GM12878 (cell line): ENCODE measurements around the gene BAG5. TPM values are rescaled to one million over a fixed set of nuclear protein-coding genes. Genes with fewer than 3 reads are reported as not detected.

ENCODE experiments used
- ATAC-seq: fragments of 200-7000 bp; cut with Tn5 transposase; 3 replicates; pipeline ENCODE4 v1.9.1; 2020; ENCODE audit warnings: mild to moderate bottlenecking, moderate library complexity
- BruUV-seq: library from RNA; stranded (reverse); fragments of 400-500 nt; replicated peaks from 2 replicates; lab custom pipeline; 2021; lab: Mats Ljungman, UMichigan
- CTCF ChIA-PET: fragments of 300-600 bp; sonication (Branson Sonifier 250); formaldehyde crosslinking; extraction: SDS; loops from one replicate; lab custom pipeline; 2021; ENCODE audit warnings: inconsistent platforms; lab: Yijun Ruan, JAX
- POLR2A ChIA-PET: fragments of 350-600 bp; formaldehyde crosslinking; extraction: SDS; loops from one replicate; lab custom pipeline; 2021; ENCODE audit warnings: inconsistent platforms; lab: Charles Lee
- RAD21 ChIA-PET: fragments of 300-600 bp; sonication (Branson Sonifier 250); formaldehyde crosslinking; loops from one replicate; lab custom pipeline; 2023; ENCODE audit warnings: antibody characterized with exemption; ENCODE audit not compliant: unreplicated experiment; lab: Charles Lee
- SMC1A ChIA-PET: fragments of 300-600 bp; sonication (Branson Sonifier 250); formaldehyde crosslinking; loops from one replicate; lab custom pipeline; 2023; ENCODE audit not compliant: unreplicated experiment, uncharacterized antibody; lab: Charles Lee
- DNase-seq: peaks from one replicate; pipeline ENCODE4 v3.0.0-alpha.2; 2011; ENCODE audit warnings: low read depth, low spot score
- FAIRE-seq: peaks from 3 replicates; lab custom pipeline; 2011; peaks lifted over from hg19 to GRCh38; lab: Jason Lieb, UNC
- H2AFZ ChIP-seq: 2 replicates; pipeline ENCODE4 v1.6.0; 2011; ENCODE audit warnings: low read depth, low read length, control low read depth; ENCODE audit not compliant: control insufficient read depth
- H3K27ac ChIP-seq: 2 replicates; pipeline ENCODE4 v1.5.1; 2011; ENCODE audit warnings: control low read depth; ENCODE audit not compliant: control insufficient read depth, insufficient read depth
- H3K27me3 ChIP-seq, 2 experiments: replicated peaks in 1 of 2; 2 replicates each; pipeline versions ENCODE4 v1.6.0 to v1.6.1; 2011; ENCODE audit warnings: low read length in 1 of 2; ENCODE audit not compliant: control insufficient read depth in 2 of 2, insufficient read depth in 2 of 2
- H3K36me3 ChIP-seq, 2 experiments: 2 replicates each; pipeline ENCODE4 v1.5.1; 2011; ENCODE audit warnings: low read length in 1 of 2; ENCODE audit not compliant: control insufficient read depth in 2 of 2, insufficient read depth in 2 of 2
- H3K4me1 ChIP-seq: 2 replicates; pipeline ENCODE4 v1.6.1; 2011; ENCODE audit warnings: mild to moderate bottlenecking, low read length, moderate library complexity, mixed read lengths; ENCODE audit not compliant: control insufficient read depth, insufficient read depth
- H3K4me2 ChIP-seq: 2 replicates; pipeline ENCODE4 v1.6.0; 2011; ENCODE audit warnings: control low read depth; ENCODE audit not compliant: control insufficient read depth, insufficient read depth
- H3K4me3 ChIP-seq: fragments of 200-600 bp; sonication (generic); 2 replicates; pipeline ENCODE4 v1.5.1; 2016
- H3K79me2 ChIP-seq: 2 replicates; pipeline ENCODE4 v1.6.0; 2011; ENCODE audit warnings: low read length; ENCODE audit not compliant: control insufficient read depth, insufficient read depth
- H3K9ac ChIP-seq: 2 replicates; pipeline ENCODE4 v1.8.0; 2011; ENCODE audit warnings: low read length, control low read depth, mixed read lengths; ENCODE audit not compliant: control insufficient read depth, insufficient read depth
- H3K9me3 ChIP-seq: replicated peaks from 3 replicates; pipeline ENCODE4 v1.5.1; 2011; ENCODE audit warnings: mild to moderate bottlenecking, low read length; ENCODE audit not compliant: control insufficient read depth, insufficient read depth
- H4K20me1 ChIP-seq: 2 replicates; pipeline ENCODE4 v1.6.0; 2011; ENCODE audit not compliant: control insufficient read depth, insufficient read depth
- BHLHE40 ChIP-seq, 2 experiments: fragments of 450-650 bp in 1 of 2; IDR thresholded peaks; 2 replicates each; pipeline ENCODE4 v1.6.1; 2011 to 2017; ENCODE audit warnings: low read depth in 2 of 2, borderline replicate concordance in 1 of 2, improper control_type of control experiment in 1 of 2, low read length in 1 of 2, mild to moderate bottlenecking in 1 of 2
- CREM ChIP-seq: IDR thresholded peaks from 2 replicates; pipeline ENCODE4 v1.6.1; 2014; ENCODE audit warnings: antibody characterized with exemption, low read depth
- ESRRA ChIP-seq: IDR thresholded peaks from 2 replicates; pipeline ENCODE4 v1.6.1; 2012; ENCODE audit warnings: mild to moderate bottlenecking, low read length, improper control_type of control experiment
- FOXK2 ChIP-seq: fragments of 450-650 bp; IDR thresholded peaks from 2 replicates; pipeline ENCODE4 v1.6.1; 2017; ENCODE audit warnings: mild to moderate bottlenecking, moderate library complexity
- HCFC1 ChIP-seq: fragments of 150-350 bp; IDR thresholded peaks from 2 replicates; pipeline ENCODE4 v1.6.1; 2014; ENCODE audit warnings: low read length
- MEF2B ChIP-seq: fragments of 450-650 bp; IDR thresholded peaks from 2 replicates; pipeline ENCODE4 v1.6.1; 2018; ENCODE audit warnings: mild to moderate bottlenecking, moderate library complexity; ENCODE audit not compliant: partially characterized antibody, poor library complexity, severe bottlenecking
- STAT3 ChIP-seq: IDR thresholded peaks from 2 replicates; pipeline ENCODE4 v1.6.1; 2011; ENCODE audit warnings: low read depth, low read length, improper control_type of control experiment
- SUZ12 ChIP-seq: fragments of 200-600 bp; sonication (generic); IDR thresholded peaks from one replicate; pipeline ENCODE4 v1.6.1; 2018; ENCODE audit warnings: antibody characterized with exemption, mild to moderate bottlenecking; ENCODE audit not compliant: unreplicated experiment
- TCF3 ChIP-seq: IDR thresholded peaks from 2 replicates; pipeline ENCODE4 v1.6.1; 2012; ENCODE audit warnings: low read depth, mild to moderate bottlenecking, low read length, borderline replicate concordance; ENCODE audit not compliant: insufficient read depth
- ZNF217 ChIP-seq: fragments of 450-650 bp; IDR thresholded peaks from 2 replicates; pipeline ENCODE4 v1.6.1; 2017; ENCODE audit warnings: antibody characterized with exemption, mild to moderate bottlenecking
- WGBS: methylation state at CpG from one replicate; pipeline ENCODE4 v1.1.6; 2016; ENCODE audit warnings: low lambda C conversion rate; ENCODE audit not compliant: insufficient replicate concordance, insufficient coverage; ENCODE audit errors: missing lambda C conversion rate; 5-methylcytosine and 5-hydroxymethylcytosine counted together
- in situ Hi-C: fragments of 300-500 bp; cut with MboI; formaldehyde crosslinking; loops from 9 replicates; pipeline ENCODE4 v1.14.3; 2018; ENCODE audit warnings: mixed read lengths
- intact Hi-C: fragments of 100-400 bp; cut with micrococcal nuclease; formaldehyde crosslinking; loops from one replicate; pipeline ENCODE4 v1.14.2; 2022; ENCODE audit not compliant: unreplicated experiment
- polyA plus RNA-seq, 11 experiments: library from polyadenylated mRNA; depleted of rRNA in 4 of 11; unstranded in 6 of 11; stranded (reverse) in 5 of 11; fragments of >200 nt; fragmentation: Nextera tagmentation in 4 of 11; fragmentation: Illumina TruSeq in 1 of 11; extraction: Ambion mirVana in 4 of 11; extraction: Trizol in 1 of 11; gene quantifications; 1 replicate in 1 of 11; 2 replicates in 10 of 11; pipeline versions ENCODE4 v1.2.1 to v1.2.3, GENCODE V29; 2011 to 2016; ENCODE audit warnings: inconsistent platforms in 2 of 11, missing spikeins in 2 of 11, low read depth in 1 of 11
- total RNA-seq, 4 experiments: library from RNA; depleted of rRNA in 3 of 4; stranded (reverse); fragments of >200 nt in 3 of 4; fragmentation: Illumina TruSeq in 1 of 4; extraction: Trizol in 1 of 4; gene quantifications; 2 replicates each; pipeline versions ENCODE4 v1.2.1 to v1.2.3, GENCODE V29; 2013 to 2021
- TF ChIP-seq, protein P1 (sequence below): fragments of 150-350 bp; IDR thresholded peaks from 2 replicates; pipeline ENCODE4 v1.6.1; 2016; ENCODE audit warnings: low read depth, low read length
- TF ChIP-seq, protein P2 (sequence below): fragments of 450-650 bp; IDR thresholded peaks from 2 replicates; pipeline ENCODE4 v1.6.1; 2017; ENCODE audit warnings: mild to moderate bottlenecking, moderate library complexity

Gene BAG5
- total and polyA plus RNA-seq, 10 of the 15 experiments (the other 5 are each of a cell fraction or from before 2014, with no cell fraction given), result 9.9 to 30.5 (median 20.1) TPM

DNA sequence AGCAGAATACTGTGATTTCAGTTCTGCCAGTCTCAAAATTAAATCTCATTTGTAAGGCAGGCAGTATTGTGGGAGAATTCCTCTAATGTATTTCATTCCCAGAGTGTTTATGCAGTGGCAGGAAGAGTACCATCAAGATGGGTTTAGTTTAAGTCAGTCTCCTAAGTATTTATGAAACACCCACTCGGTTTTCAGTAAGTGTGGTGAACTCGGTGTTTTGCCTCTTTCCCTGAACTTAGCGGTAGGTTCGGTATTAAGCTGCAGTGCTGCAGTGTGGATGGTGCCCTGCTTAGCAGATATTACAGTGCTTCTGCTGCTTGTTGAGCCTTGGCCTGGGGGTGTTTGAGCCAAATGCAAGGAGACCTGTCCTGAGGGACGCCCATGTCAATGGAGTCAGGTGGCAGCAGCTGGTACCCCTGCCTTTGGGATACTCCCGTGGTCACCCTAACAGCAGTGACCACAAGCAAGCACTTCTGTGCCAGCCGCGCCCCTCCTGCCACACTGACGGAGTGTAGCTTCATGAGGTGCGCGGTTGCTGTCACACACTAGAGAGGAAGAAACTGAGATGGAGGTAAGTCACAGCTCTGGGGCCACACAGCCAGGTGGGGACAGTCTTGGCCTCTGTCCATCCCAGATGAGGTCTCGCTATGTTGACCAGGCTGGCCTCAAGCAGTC, 16.1 kb upstream of the BAG5 start (continued):
- TF ChIP-seq CREM (no peak), ZNF217 (no peak), BHLHE40 (IDR thresholded peaks at IDR 0.05; ENCODE audit: borderline replicate concordance in 1 of 2, low read depth in 2 of 2, low read length in 1 of 2) (no peak), MEF2B (no peak)
- TF ChIP-seq, protein P1, sequence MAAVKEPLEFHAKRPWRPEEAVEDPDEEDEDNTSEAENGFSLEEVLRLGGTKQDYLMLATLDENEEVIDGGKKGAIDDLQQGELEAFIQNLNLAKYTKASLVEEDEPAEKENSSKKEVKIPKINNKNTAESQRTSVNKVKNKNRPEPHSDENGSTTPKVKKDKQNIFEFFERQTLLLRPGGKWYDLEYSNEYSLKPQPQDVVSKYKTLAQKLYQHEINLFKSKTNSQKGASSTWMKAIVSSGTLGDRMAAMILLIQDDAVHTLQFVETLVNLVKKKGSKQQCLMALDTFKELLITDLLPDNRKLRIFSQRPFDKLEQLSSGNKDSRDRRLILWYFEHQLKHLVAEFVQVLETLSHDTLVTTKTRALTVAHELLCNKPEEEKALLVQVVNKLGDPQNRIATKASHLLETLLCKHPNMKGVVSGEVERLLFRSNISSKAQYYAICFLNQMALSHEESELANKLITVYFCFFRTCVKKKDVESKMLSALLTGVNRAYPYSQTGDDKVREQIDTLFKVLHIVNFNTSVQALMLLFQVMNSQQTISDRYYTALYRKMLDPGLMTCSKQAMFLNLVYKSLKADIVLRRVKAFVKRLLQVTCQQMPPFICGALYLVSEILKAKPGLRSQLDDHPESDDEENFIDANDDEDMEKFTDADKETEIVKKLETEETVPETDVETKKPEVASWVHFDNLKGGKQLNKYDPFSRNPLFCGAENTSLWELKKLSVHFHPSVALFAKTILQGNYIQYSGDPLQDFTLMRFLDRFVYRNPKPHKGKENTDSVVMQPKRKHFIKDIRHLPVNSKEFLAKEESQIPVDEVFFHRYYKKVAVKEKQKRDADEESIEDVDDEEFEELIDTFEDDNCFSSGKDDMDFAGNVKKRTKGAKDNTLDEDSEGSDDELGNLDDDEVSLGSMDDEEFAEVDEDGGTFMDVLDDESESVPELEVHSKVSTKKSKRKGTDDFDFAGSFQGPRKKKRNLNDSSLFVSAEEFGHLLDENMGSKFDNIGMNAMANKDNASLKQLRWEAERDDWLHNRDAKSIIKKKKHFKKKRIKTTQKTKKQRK, result no peak

DNA sequence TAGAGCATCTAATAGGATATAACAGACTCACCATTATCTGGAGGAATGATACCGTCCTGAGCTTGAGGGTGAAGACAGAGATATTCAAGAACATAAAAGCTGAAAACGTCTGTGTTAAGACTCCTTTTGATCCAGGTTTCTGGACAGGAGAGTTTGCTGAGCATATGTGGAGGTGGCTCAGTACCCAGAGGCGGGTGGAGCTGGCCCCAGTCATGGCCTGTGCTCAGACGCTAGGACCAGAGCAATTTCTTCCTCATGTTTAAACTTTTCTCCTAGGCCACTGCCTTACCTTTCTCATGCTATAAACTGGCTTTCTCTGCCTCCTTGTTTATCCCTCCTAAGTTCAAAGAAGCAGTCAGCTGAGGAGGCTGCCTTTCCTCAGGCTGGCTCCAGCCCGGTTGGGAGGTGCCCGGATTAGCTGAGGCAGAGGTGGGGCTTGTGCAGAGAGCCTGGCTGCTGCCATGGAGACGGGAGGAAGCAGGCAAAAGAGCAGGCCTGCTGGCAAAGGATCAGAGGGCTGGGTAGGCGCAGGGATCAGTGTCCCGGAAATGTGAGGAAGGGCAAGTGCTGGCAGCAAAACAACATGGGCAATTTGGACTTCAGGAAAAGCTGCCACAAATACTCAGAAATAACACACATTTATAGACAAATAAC, 14.0 kb upstream of the BAG5 start:
- 77% methylated on average over 9 of the region's 9 CpGs for WGBS
- RAD21 ChIA-PET, result interaction anchor here (2.1 kb wide), 1 partner anchor 103 kb away, joined by 5 read pairs; no protein-coding TSS in a partner anchor
- BruUV-seq, result no TSS peak
- Histone ChIP-seq H3K4me2 (no peak overlapping the region), H3K27me3 (no peaks in the 10 kb centered on the region), H3K9me3 (no peaks in the 10 kb centered on the region), H3K36me3 (peaks cover 0 to 14% of the 10 kb centered on the region in 2 experiments; a peak in 3 of 4 replicates), H3K27ac (no peak overlapping the region), H3K9ac (no peak overlapping the region), H3K79me2 (no peaks in the 10 kb centered on the region; the same call in 1 of the 2 replicates), H4K20me1 (no peaks in the 10 kb centered on the region), H2AFZ (no peak overlapping the region), H3K4me1 (no peaks in the 10 kb centered on the region), H3K4me3 (no peak overlapping the region)
- no peak for ATAC-seq
- DNase-seq, result no peak
- intact Hi-C loops, result loop anchor here (10.0 kb wide), 1 partner anchor 338 kb away; no protein-coding TSS in a partner anchor
- SMC1A ChIA-PET, result interaction anchor here (0.8 kb wide), 1 partner anchor 11 kb away, joined by 3 read pairs; no protein-coding TSS in a partner anchor
- in situ Hi-C loops, result no loop called here
- FAIRE-seq, result no peak
- POLR2A ChIA-PET, result no interaction called here
- CTCF ChIA-PET, result interaction anchor here (0.6 to 1.3 kb wide), 2 partner anchors 8 to 856 kb away, joined by 3 read pairs; no protein-coding TSS in a partner anchor
- TF ChIP-seq ESRRA, result no peak
- TF ChIP-seq TCF3, result no peak
- TF ChIP-seq, protein P2, sequence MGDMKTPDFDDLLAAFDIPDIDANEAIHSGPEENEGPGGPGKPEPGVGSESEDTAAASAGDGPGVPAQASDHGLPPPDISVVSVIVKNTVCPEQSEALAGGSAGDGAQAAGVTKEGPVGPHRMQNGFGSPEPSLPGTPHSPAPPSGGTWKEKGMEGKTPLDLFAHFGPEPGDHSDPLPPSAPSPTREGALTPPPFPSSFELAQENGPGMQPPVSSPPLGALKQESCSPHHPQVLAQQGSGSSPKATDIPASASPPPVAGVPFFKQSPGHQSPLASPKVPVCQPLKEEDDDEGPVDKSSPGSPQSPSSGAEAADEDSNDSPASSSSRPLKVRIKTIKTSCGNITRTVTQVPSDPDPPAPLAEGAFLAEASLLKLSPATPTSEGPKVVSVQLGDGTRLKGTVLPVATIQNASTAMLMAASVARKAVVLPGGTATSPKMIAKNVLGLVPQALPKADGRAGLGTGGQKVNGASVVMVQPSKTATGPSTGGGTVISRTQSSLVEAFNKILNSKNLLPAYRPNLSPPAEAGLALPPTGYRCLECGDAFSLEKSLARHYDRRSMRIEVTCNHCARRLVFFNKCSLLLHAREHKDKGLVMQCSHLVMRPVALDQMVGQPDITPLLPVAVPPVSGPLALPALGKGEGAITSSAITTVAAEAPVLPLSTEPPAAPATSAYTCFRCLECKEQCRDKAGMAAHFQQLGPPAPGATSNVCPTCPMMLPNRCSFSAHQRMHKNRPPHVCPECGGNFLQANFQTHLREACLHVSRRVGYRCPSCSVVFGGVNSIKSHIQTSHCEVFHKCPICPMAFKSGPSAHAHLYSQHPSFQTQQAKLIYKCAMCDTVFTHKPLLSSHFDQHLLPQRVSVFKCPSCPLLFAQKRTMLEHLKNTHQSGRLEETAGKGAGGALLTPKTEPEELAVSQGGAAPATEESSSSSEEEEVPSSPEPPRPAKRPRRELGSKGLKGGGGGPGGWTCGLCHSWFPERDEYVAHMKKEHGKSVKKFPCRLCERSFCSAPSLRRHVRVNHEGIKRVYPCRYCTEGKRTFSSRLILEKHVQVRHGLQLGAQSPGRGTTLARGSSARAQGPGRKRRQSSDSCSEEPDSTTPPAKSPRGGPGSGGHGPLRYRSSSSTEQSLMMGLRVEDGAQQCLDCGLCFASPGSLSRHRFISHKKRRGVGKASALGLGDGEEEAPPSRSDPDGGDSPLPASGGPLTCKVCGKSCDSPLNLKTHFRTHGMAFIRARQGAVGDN, result no peak
- TF ChIP-seq STAT3, result no peak
- no peak for TF ChIP-seq SUZ12
- TF ChIP-seq HCFC1, result no peak
- TF ChIP-seq FOXK2, result no peak
